ENCODE data around the gene FAM120A.

DNA sequence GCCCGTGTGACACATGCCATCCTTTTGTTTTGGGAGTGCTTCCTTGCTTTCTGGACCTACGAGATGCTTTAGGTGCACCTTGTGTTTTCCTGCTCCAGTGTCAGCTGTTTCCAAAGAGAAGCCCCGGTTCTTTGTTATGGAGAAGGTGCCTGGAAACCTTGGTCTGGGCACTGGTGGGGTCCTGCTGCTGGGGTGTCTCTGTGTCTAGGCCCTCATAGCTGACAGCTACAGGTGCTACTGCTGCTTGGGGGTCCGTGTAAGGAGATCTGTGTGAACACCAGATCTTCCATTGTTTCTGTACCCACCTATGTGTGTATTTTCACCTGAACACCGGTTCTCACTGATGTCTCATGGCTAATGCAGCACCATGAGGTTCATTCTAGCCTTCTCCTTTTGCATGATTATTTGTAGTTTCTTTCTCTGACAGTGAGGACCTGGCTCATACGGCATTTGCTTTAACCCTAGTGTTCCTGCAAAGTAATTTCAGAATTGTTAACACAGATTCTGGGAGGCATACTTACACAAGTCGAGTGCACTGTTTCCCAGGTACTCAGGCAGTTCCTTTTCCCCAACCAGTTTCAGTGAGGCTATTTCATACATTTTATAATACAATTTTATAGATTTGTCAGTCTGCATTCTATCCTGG lies 15.1 kb downstream of the FAM120A start:
- no peak for TF ChIP-seq TOE1 (IDR thresholded peaks at IDR 0.05; ENCODE audit: borderline replicate concordance)
- no peak for TF ChIP-seq TOE1 (CRISPR knock-in tag; IDR thresholded peaks at IDR 0.05; ENCODE audit: borderline replicate concordance, low read depth)
- TF ChIP-seq POLR2A (conservative IDR thresholded peaks at IDR 0.05): no peak
- TF ChIP-seq YY1 (IDR thresholded peaks at IDR 0.05; ENCODE audit: borderline replicate concordance in 1 of 3, control insufficient read depth in 1 of 3, extremely low read depth in 1 of 3, insufficient read depth in 3 of 3, insufficient read length in 1 of 3, insufficient replicate concordance in 2 of 3, low read depth in 1 of 3, low read length in 2 of 3): no peak
- no peak for TF ChIP-seq FOXJ3 (CRISPR knock-in tag; IDR thresholded peaks at IDR 0.05)
- no peak for TF ChIP-seq POLR2AphosphoS2 (IDR thresholded peaks at IDR 0.05; ENCODE audit: low read length)
- TF ChIP-seq ZKSCAN8 (CRISPR knock-in tag; IDR thresholded peaks at IDR 0.05): no peak
- TF ChIP-seq, protein P1, sequence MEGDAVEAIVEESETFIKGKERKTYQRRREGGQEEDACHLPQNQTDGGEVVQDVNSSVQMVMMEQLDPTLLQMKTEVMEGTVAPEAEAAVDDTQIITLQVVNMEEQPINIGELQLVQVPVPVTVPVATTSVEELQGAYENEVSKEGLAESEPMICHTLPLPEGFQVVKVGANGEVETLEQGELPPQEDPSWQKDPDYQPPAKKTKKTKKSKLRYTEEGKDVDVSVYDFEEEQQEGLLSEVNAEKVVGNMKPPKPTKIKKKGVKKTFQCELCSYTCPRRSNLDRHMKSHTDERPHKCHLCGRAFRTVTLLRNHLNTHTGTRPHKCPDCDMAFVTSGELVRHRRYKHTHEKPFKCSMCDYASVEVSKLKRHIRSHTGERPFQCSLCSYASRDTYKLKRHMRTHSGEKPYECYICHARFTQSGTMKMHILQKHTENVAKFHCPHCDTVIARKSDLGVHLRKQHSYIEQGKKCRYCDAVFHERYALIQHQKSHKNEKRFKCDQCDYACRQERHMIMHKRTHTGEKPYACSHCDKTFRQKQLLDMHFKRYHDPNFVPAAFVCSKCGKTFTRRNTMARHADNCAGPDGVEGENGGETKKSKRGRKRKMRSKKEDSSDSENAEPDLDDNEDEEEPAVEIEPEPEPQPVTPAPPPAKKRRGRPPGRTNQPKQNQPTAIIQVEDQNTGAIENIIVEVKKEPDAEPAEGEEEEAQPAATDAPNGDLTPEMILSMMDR (IDR thresholded peaks at IDR 0.05 in 2 of 3, conservative IDR thresholded peaks at IDR 0.05 in 1 of 3; ENCODE audit: insufficient read depth in 2 of 3, low read depth in 1 of 3, low read length in 3 of 3): no peak
- TF ChIP-seq CREB1 (IDR thresholded peaks at IDR 0.05): no peak
- no peak for TF ChIP-seq CREB1 (CRISPR knock-in tag; IDR thresholded peaks at IDR 0.05)
- TF ChIP-seq, protein P2, sequence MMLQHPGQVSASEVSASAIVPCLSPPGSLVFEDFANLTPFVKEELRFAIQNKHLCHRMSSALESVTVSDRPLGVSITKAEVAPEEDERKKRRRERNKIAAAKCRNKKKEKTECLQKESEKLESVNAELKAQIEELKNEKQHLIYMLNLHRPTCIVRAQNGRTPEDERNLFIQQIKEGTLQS (IDR thresholded peaks at IDR 0.05): no peak
- TF ChIP-seq, protein P2 (CRISPR knock-in tag; conservative IDR thresholded peaks at IDR 0.05): no peak
- TF ChIP-seq POLR2AphosphoS5 (IDR thresholded peaks at IDR 0.05; ENCODE audit: control insufficient read depth, insufficient read depth, low read depth, low read length): no peak
- TF ChIP-seq, protein P3, sequence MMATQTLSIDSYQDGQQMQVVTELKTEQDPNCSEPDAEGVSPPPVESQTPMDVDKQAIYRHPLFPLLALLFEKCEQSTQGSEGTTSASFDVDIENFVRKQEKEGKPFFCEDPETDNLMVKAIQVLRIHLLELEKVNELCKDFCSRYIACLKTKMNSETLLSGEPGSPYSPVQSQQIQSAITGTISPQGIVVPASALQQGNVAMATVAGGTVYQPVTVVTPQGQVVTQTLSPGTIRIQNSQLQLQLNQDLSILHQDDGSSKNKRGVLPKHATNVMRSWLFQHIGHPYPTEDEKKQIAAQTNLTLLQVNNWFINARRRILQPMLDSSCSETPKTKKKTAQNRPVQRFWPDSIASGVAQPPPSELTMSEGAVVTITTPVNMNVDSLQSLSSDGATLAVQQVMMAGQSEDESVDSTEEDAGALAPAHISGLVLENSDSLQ (IDR thresholded peaks at IDR 0.05): no peak
